A549 (cell line): ENCODE measurements around the gene PDGFD. TPM values are rescaled to one million over a fixed set of nuclear protein-coding genes. Genes with fewer than 3 reads are reported as not detected.

Experiments
- ATAC-seq, 2 experiments: fragments of 200-7000 bp in 1 of 2; fragments of >200 bp in 1 of 2; cut with Nextera tagmentation in 1 of 2; cut with Tn5 transposase in 1 of 2; 3 replicates each; pipeline versions ENCODE4 v1.8.0 to v1.9.1; 2018 to 2020; ENCODE audit warnings: mild to moderate bottlenecking in 1 of 2, moderate library complexity in 1 of 2
- CTCF ChIA-PET: fragments of 300-600 bp; sonication (Branson Sonifier 250); formaldehyde crosslinking; extraction: SDS; loops from one replicate; lab custom pipeline; 2021; ENCODE audit warnings: antibody characterized with exemption, inconsistent platforms; lab: Yijun Ruan, JAX
- POLR2A ChIA-PET: fragments of 350-600 bp; formaldehyde crosslinking; extraction: SDS; loops from one replicate; lab custom pipeline; 2021; ENCODE audit warnings: antibody characterized with exemption, inconsistent platforms; lab: Yijun Ruan, JAX
- DNase-seq, 2 experiments: peaks; one replicate each; pipeline versions ENCODE4 v3.0.0 to v3.0.0-alpha.2; 2011 to 2016; ENCODE audit warnings: low read depth in 1 of 2, low spot score in 1 of 2
- FAIRE-seq: peaks from 2 replicates; lab custom pipeline; 2011; peaks lifted over from hg19 to GRCh38; lab: Jason Lieb, UNC
- H3K27ac ChIP-seq, 2 experiments: fragments of >200 bp; sonication (Bioruptor Twin); formaldehyde crosslinking; 3 replicates each; pipeline ENCODE4 v1.5.1; 2016 to 2017
- H3K4me1 ChIP-seq: fragments of >200 bp; sonication (Bioruptor Twin); formaldehyde crosslinking; 3 replicates; pipeline ENCODE4 v1.6.1; 2016
- H3K4me2 ChIP-seq: fragments of >200 bp; sonication (Bioruptor Twin); formaldehyde crosslinking; 3 replicates; pipeline ENCODE4 v1.6.1; 2016
- H3K4me3 ChIP-seq: fragments of >200 bp; sonication (Bioruptor Twin); formaldehyde crosslinking; 3 replicates; pipeline ENCODE4 v1.5.1; 2016
- H3K9me3 ChIP-seq: fragments of >200 bp; sonication (Bioruptor Twin); formaldehyde crosslinking; 3 replicates; pipeline ENCODE4 v1.6.1; 2016
- CHD4 ChIP-seq: fragments of 200-600 bp; sonication (generic); IDR thresholded peaks from 2 replicates; pipeline ENCODE4 v1.6.1; 2016; ENCODE audit warnings: antibody characterized with exemption, mild to moderate bottlenecking, borderline replicate concordance
- EHF ChIP-seq: fragments of 250-450 bp; sonication (Bioruptor Pico); IDR thresholded peaks from 2 replicates; pipeline ENCODE4 v1.5.0; 2020; ENCODE audit warnings: mild to moderate bottlenecking
- EP300 ChIP-seq, 2 experiments: fragments of >200 bp; sonication (Bioruptor Twin); formaldehyde crosslinking; IDR thresholded peaks; 2 replicates in 1 of 2; 3 replicates in 1 of 2; pipeline ENCODE4 v1.6.1; 2016 to 2017
- ESRRA ChIP-seq: fragments of 150-350 bp; IDR thresholded peaks from 2 replicates; pipeline ENCODE4 v1.6.1; 2014; ENCODE audit warnings: mild to moderate bottlenecking, low read length, borderline replicate concordance
- FOSB ChIP-seq: fragments of 250-450 bp; sonication (Bioruptor Pico); IDR thresholded peaks from 2 replicates; pipeline ENCODE4 v1.5.0; 2020; ENCODE audit warnings: mild to moderate bottlenecking, moderate library complexity
- FOSL2 ChIP-seq, 2 experiments: fragments of 450-650 bp in 1 of 2; fragments of >200 bp in 1 of 2; sonication (Bioruptor Twin) in 1 of 2; formaldehyde crosslinking; IDR thresholded peaks; 2 replicates each; pipeline versions ENCODE4 v1.5.0 to v1.6.1; 2016 to 2020; ENCODE audit warnings: mild to moderate bottlenecking in 1 of 2, moderate library complexity in 1 of 2
- HDAC2 ChIP-seq: fragments of 200-600 bp; sonication (generic); IDR thresholded peaks from 2 replicates; pipeline ENCODE4 v1.6.1; 2016
- HES2 ChIP-seq: fragments of >200 bp; sonication (Bioruptor Twin); formaldehyde crosslinking; IDR thresholded peaks from 2 replicates; pipeline ENCODE4 v1.6.1; 2016
- HOXA7 ChIP-seq: fragments of 250-450 bp; sonication (Bioruptor Pico); IDR thresholded peaks from 2 replicates; pipeline ENCODE4 v1.5.0; 2020; ENCODE audit warnings: mild to moderate bottlenecking, moderate library complexity
- HOXB5 ChIP-seq: fragments of 250-450 bp; sonication (Bioruptor Pico); IDR thresholded peaks from 2 replicates; pipeline ENCODE4 v1.5.0; 2020; ENCODE audit warnings: mild to moderate bottlenecking, moderate library complexity
- MAZ ChIP-seq: fragments of 150-350 bp; IDR thresholded peaks from 2 replicates; pipeline ENCODE4 v1.6.1; 2014; ENCODE audit warnings: antibody characterized with exemption, low read depth, low read length, borderline replicate concordance
- NFE2L2 ChIP-seq: fragments of 150-350 bp; conservative IDR thresholded peaks from 2 replicates; pipeline ENCODE4 v1.6.1; 2014; ENCODE audit warnings: low read length
- NPAS2 ChIP-seq: fragments of 250-450 bp; sonication (Bioruptor Pico); IDR thresholded peaks from 2 replicates; pipeline ENCODE4 v1.8.0; 2022; ENCODE audit warnings: mild to moderate bottlenecking, moderate library complexity, borderline replicate concordance
- PHF8 ChIP-seq: fragments of 200-600 bp; sonication (generic); IDR thresholded peaks from 2 replicates; pipeline ENCODE4 v1.6.1; 2016; ENCODE audit warnings: low read depth, mild to moderate bottlenecking, antibody characterized with exemption, moderate library complexity, borderline replicate concordance
- POLR2AphosphoS2 ChIP-seq: conservative IDR thresholded peaks from 2 replicates; pipeline ENCODE4 v1.6.1; 2012; ENCODE audit warnings: low read length, improper control_type of control experiment, inconsistent platforms
- RAD21 ChIP-seq, 2 experiments: fragments of >200 bp in 1 of 2; sonication (Bioruptor Twin) in 1 of 2; formaldehyde crosslinking in 1 of 2; IDR thresholded peaks in 1 of 2; conservative IDR thresholded peaks in 1 of 2; 2 replicates in 1 of 2; 3 replicates in 1 of 2; pipeline ENCODE4 v1.6.1; 2012 to 2018; ENCODE audit warnings: inconsistent platforms in 1 of 2
- RARB ChIP-seq: fragments of 250-450 bp; sonication (Bioruptor Pico); IDR thresholded peaks from 2 replicates; pipeline ENCODE4 v1.8.0; 2021; ENCODE audit warnings: mild to moderate bottlenecking, moderate library complexity
- RCOR1 ChIP-seq: fragments of 150-350 bp; IDR thresholded peaks from 2 replicates; pipeline ENCODE4 v1.6.1; 2014; ENCODE audit warnings: antibody characterized with exemption, low read length, low read depth
- SMC3 ChIP-seq: fragments of >200 bp; sonication (Bioruptor Twin); formaldehyde crosslinking; IDR thresholded peaks from 3 replicates; pipeline ENCODE4 v1.6.1; 2018; ENCODE audit warnings: inconsistent platforms
- SREBF2 ChIP-seq: fragments of 450-650 bp; IDR thresholded peaks from 2 replicates; pipeline ENCODE4 v1.6.1; 2014; ENCODE audit warnings: mild to moderate bottlenecking, moderate library complexity
- TP53 ChIP-seq: fragments of 250-450 bp; sonication (Bioruptor Pico); IDR thresholded peaks from 2 replicates; pipeline ENCODE4 v1.5.0; 2021; ENCODE audit warnings: mild to moderate bottlenecking, moderate library complexity
- ZC3H11A ChIP-seq: fragments of 450-650 bp; IDR thresholded peaks from 2 replicates; pipeline ENCODE4 v1.6.1; 2014; ENCODE audit warnings: antibody characterized with exemption, mild to moderate bottlenecking
- WGBS: methylation state at CpG from one replicate; pipeline ENCODE4 v1.1.6; 2017; ENCODE audit errors: missing lambda C conversion rate; 5-methylcytosine and 5-hydroxymethylcytosine counted together
- polyA plus RNA-seq, 4 experiments: library from polyadenylated mRNA; depleted of rRNA in 3 of 4; stranded (reverse); fragments of >200 nt; fragmentation: RNase III in 1 of 4; extraction: RNeasy Plus Mini Kit Qiagen cat#74134 plus additional on column Dnase treatment in 1 of 4; gene quantifications; 2 replicates in 3 of 4; 3 replicates in 1 of 4; pipeline ENCODE4 v1.2.3, GENCODE V29; 2011 to 2017
- TF ChIP-seq, protein P1 (sequence below): fragments of 150-350 bp; IDR thresholded peaks from 2 replicates; pipeline ENCODE4 v1.6.1; 2014; ENCODE audit warnings: low read depth, mild to moderate bottlenecking, low read length
- TF ChIP-seq, protein P2 (sequence below): fragments of 450-650 bp; IDR thresholded peaks from 2 replicates; pipeline ENCODE4 v1.6.1; 2014; ENCODE audit warnings: antibody characterized with exemption

Gene PDGFD
- polyA plus RNA-seq, 2 of the 4 experiments (the other 2 are of a cell fraction) = 11.1 to 29.7 TPM

DNA sequence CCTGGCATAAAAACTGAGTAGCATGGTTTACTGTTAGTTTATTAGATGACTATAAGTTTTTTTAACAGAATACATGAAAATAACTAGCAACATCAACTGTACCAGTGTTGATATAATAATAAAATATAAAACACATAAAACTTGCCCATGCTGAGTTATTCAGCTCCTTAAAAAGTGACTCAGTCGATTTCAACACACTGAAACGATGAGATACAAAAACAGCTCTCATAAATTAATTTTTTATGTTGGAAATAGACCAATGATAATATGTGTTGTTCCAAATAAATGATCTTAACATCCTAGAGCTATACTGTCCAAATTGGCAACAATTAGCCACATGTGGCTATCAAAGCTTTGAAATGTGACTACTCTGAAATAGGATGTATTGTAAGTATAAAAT is 15.9 kb downstream of the PDGFD start:
- WGBS = 62% methylated on average over 2 of the region's 2 CpGs
- no peak for ATAC-seq
- TF ChIP-seq SREBF2 = no peak
- TF ChIP-seq, protein P1, sequence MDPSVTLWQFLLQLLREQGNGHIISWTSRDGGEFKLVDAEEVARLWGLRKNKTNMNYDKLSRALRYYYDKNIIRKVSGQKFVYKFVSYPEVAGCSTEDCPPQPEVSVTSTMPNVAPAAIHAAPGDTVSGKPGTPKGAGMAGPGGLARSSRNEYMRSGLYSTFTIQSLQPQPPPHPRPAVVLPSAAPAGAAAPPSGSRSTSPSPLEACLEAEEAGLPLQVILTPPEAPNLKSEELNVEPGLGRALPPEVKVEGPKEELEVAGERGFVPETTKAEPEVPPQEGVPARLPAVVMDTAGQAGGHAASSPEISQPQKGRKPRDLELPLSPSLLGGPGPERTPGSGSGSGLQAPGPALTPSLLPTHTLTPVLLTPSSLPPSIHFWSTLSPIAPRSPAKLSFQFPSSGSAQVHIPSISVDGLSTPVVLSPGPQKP = no peak
- no peak for TF ChIP-seq EP300 (IDR thresholded peaks at IDR 0.05)
- no peak for TF ChIP-seq EHF (CRISPR knock-in tag)
- no peak for TF ChIP-seq ZC3H11A
- TF ChIP-seq MAZ = no peak
- no peak for TF ChIP-seq POLR2AphosphoS2
- TF ChIP-seq FOSL2 (IDR thresholded peaks at IDR 0.05) = no peak
- TF ChIP-seq FOSL2 (CRISPR knock-in tag; IDR thresholded peaks at IDR 0.05) = no peak
- H3K27ac ChIP-seq = no peak overlapping the region
- ChIA-PET POLR2A (no interaction called here), CTCF (no interaction called here)
- no peak for DNase-seq
- no peak for FAIRE-seq
- H3K4me3 ChIP-seq = no peak overlapping the region
- peaks cover 16% of the 10 kb centered on the region for H3K4me1 ChIP-seq
- H3K4me2 ChIP-seq = no peak overlapping the region; the same call in 2 of the 3 replicates
- H3K9me3 ChIP-seq = 0 out of 3 replicates have a peak, but pooled peaks cover 4% of the 10 kb centered on the region

GRCh38 chr11:104146943-104147342 is 17.0 kb downstream of the PDGFD start:
- Histone ChIP-seq H3K9me3 (0 out of 3 replicates have a peak, but pooled peaks cover 4% of the 10 kb centered on the region), H3K4me1 (peaks cover 13% of the 10 kb centered on the region; the same call in 2 of the 3 replicates), H3K27ac (no peak overlapping the region)
- CTCF ChIA-PET = no interaction called here
- no peak for FAIRE-seq
- TF ChIP-seq CHD4 (no peak), RAD21 (conservative IDR thresholded peaks at IDR 0.05 in 1 of 2, IDR thresholded peaks at IDR 0.05 in 1 of 2) (no peak), HOXB5 (CRISPR knock-in tag) (no peak)
- TF ChIP-seq, all 56 proteins: peak for 0
- WGBS = 57% methylated on average over 3 of the region's 3 CpGs
- Histone ChIP-seq H3K4me3 (no peak overlapping the region), H3K4me2 (no peak overlapping the region)
- ATAC-seq (no peak), DNase-seq (no peak)
- POLR2A ChIA-PET = no interaction called here

DNA sequence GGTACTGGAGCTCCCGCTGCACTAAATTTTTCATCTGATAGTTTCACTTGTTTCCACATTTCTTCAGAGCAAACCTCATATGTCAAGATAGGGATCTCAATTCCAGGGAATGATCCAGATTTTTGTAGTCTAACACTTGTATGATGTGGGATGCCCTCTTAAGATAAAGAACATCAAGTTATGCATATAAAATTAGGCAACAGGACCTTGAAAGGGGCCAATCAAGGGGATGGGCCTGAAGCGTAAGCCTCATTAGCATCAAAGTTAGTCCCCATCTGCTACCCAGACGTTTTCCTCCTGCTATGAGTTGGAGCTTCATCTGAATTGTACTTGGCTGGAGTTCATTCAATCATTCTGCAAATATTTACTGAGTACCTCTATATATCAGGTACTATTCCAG is 17.5 kb downstream of the PDGFD start:
- no peak for FAIRE-seq
- Histone ChIP-seq H3K4me1 (peaks cover 13% of the 10 kb centered on the region; the same call in 2 of the 3 replicates), H3K4me2 (no peak overlapping the region), H3K4me3 (no peak overlapping the region), H3K27ac (no peak overlapping the region), H3K9me3 (0 out of 3 replicates have a peak, but pooled peaks cover 4% of the 10 kb centered on the region)
- 70% methylated on average over 3 of the region's 3 CpGs for WGBS
- DNase-seq = no peak
- ChIA-PET POLR2A (no interaction called here), CTCF (no interaction called here)
- TF ChIP-seq RCOR1 (no peak), ESRRA (no peak), HDAC2 (no peak), RAD21 (conservative IDR thresholded peaks at IDR 0.05 in 1 of 2, IDR thresholded peaks at IDR 0.05 in 1 of 2) (no peak), NPAS2 (CRISPR knock-in tag) (no peak), PHF8 (no peak), NFE2L2 (no peak), FOSB (CRISPR knock-in tag) (no peak), RARB (no peak), HOXA7 (CRISPR knock-in tag) (no peak), SMC3 (no peak), SREBF2 (no peak), TP53 (CRISPR knock-in tag) (no peak), ZC3H11A (no peak), HES2 (no peak)
- TF ChIP-seq, protein P2, sequence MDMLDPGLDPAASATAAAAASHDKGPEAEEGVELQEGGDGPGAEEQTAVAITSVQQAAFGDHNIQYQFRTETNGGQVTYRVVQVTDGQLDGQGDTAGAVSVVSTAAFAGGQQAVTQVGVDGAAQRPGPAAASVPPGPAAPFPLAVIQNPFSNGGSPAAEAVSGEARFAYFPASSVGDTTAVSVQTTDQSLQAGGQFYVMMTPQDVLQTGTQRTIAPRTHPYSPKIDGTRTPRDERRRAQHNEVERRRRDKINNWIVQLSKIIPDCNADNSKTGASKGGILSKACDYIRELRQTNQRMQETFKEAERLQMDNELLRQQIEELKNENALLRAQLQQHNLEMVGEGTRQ = no peak
- TF ChIP-seq, protein P1 = no peak
- ATAC-seq = no peak
